Spleen (tissue), 11 donors: ENCODE data around the gene BATF. TPM values are rescaled to one million over a fixed set of nuclear protein-coding genes. Genes with fewer than 3 reads are reported as not detected.

Source experiments
- DNase-seq: peaks from one replicate; pipeline ENCODE4 v3.0.0-alpha.2; 2020
- H3K27ac ChIP-seq, 8 donors: fragments of 200-600 bp; sonication (generic) in 7 of 8; 1 replicate in 4 of 8; 2 replicates in 4 of 8; pipeline versions ENCODE4 v1.5.0 to v1.8.0; 2016 to 2021; ENCODE audit warnings: inconsistent platforms in 4 of 8, mild to moderate bottlenecking in 4 of 8, moderate library complexity in 1 of 8
- H3K27me3 ChIP-seq, 7 donors: fragments of 200-600 bp; sonication (generic) in 6 of 7; replicated peaks in 1 of 7; 1 replicate in 4 of 7; 2 replicates in 3 of 7; pipeline versions ENCODE4 v1.5.0 to v1.8.0; 2016 to 2021; ENCODE audit warnings: inconsistent platforms in 3 of 7, mild to moderate bottlenecking in 1 of 7
- H3K36me3 ChIP-seq, 6 donors: fragments of 200-600 bp; sonication (generic) in 5 of 6; 1 replicate in 4 of 6; 2 replicates in 2 of 6; pipeline versions ENCODE4 v1.5.0 to v1.8.0; 2016 to 2021; ENCODE audit warnings: inconsistent platforms in 2 of 6
- H3K4me1 ChIP-seq, 6 donors: fragments of 200-600 bp; sonication (generic) in 5 of 6; 1 replicate in 3 of 6; 2 replicates in 3 of 6; pipeline versions ENCODE4 v1.5.0 to v1.8.0; 2016 to 2021; ENCODE audit warnings: inconsistent platforms in 3 of 6
- H3K4me3 ChIP-seq, 8 donors: fragments of 200-600 bp; sonication (generic) in 7 of 8; 1 replicate in 4 of 8; 2 replicates in 4 of 8; pipeline versions ENCODE4 v1.5.0 to v1.8.0; 2016 to 2021; ENCODE audit warnings: inconsistent platforms in 4 of 8, mild to moderate bottlenecking in 4 of 8, moderate library complexity in 2 of 8
- H3K9me3 ChIP-seq, 8 donors: fragments of 200-600 bp; sonication (generic) in 7 of 8; 1 replicate in 4 of 8; 2 replicates in 4 of 8; pipeline versions ENCODE4 v1.5.0 to v1.8.0; 2016 to 2021; ENCODE audit warnings: inconsistent platforms in 4 of 8
- POLR2A ChIP-seq, 3 donors: fragments of 450-650 bp; IDR thresholded peaks; one replicate each; pipeline ENCODE4 v1.5.1; 2017; ENCODE audit warnings: antibody characterized with exemption in 3 of 3, mild to moderate bottlenecking in 1 of 3
- POLR2AphosphoS5 ChIP-seq, 3 donors: sonication (generic); formaldehyde crosslinking; IDR thresholded peaks; one replicate each; pipeline ENCODE4 v1.5.1; 2017; ENCODE audit warnings: antibody characterized with exemption in 3 of 3
- WGBS, 5 donors: extraction: QIAGEN DNeasy Blood & Tissue Kit in 3 of 5; methylation state at CpG; one replicate each; pipeline versions ENCODE4 v1.1.5 to v1.1.7; 2013 to 2018; 5-methylcytosine and 5-hydroxymethylcytosine counted together
- intact Hi-C: fragments of 100-400 bp; cut with DNase I; formaldehyde crosslinking; loops from one replicate; pipeline ENCODE4 v1.15.0; 2023; ENCODE audit warnings: low total_unique reads
- polyA plus RNA-seq, 3 donors: library from polyadenylated mRNA; stranded (reverse); fragments of 200-250 nt; gene quantifications; one replicate each; pipeline ENCODE4 v1.2.1, GENCODE V29; 2013
- total RNA-seq, 7 donors: library from RNA; depleted of rRNA in 3 of 7; stranded (reverse); fragments of >200 nt in 3 of 7; fragmentation: NEBNext Ultra II Directional in 4 of 7; extraction: Animal tissue kit (Norgen Biotek cat#: 25700) in 4 of 7; gene quantifications; one replicate each; pipeline versions ENCODE4 v1.1.0 to v1.2.1, GENCODE V29; 2016 to 2021
- TF ChIP-seq, protein P1 (sequence below), 11 experiments: fragments of 200-600 bp in 7 of 11; fragments of 450-650 bp in 4 of 11; sonication (generic) in 4 of 11; IDR thresholded peaks in 8 of 11; conservative IDR thresholded peaks in 3 of 11; 1 replicate in 7 of 11; 2 replicates in 4 of 11; pipeline versions ENCODE4 v1.4.0 to v1.8.0; 2016 to 2021; ENCODE audit warnings: antibody characterized with exemption in 11 of 11, inconsistent platforms in 4 of 11, mild to moderate bottlenecking in 1 of 11
- donor health status: healthy with polysubstance abuse.
- donor health status: DM: no; HTN: no; CAD: no; lungs with moderate emphysema.
- donor health status: DM: no; HTN: no; CAD: no.
- donor health status: Bipolar disorder and iron deficiency.
- donor health status: healthy.
- donor health status: DM: no; HTN: no; CAD: no.
- donor health status: DM: yes; HTN: yes; CAD: no.

BATF gene
- total and polyA plus RNA-seq, 10 donors, result 14.4 to 67.9 (median 41.8) TPM

DNA sequence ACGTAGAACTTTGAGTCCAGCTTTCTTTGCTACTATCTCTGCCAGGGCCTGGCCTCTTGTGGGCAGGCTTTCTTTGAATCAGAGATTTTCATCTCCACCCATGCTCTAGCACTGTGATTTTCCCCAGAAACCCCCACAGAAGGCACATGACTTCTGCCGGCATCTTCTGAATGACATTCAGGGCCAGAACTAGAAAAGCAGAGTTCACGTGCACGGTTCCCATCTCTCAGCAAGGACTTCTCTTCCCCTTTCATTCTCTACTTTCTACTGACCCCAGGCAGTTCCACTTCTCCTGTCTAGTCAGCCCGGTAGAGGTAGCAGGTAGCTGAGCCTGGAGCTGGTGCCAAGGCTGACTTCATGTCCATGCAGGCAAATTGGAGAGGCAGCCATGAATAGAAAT lies 26.9 kb downstream of the BATF start:
- no peak for DNase-seq
- intact Hi-C loops, result no loop called here
- no peak overlapping the region for H3K4me3 ChIP-seq
- peaks cover 0 to 31% (median 10%) of the 10 kb centered on the region in 6 donors for H3K36me3 ChIP-seq
- no peaks in the 10 kb centered on the region for H3K27me3 ChIP-seq
- peaks cover 0 to 41% (median 16%) of the 10 kb centered on the region in 6 donors for H3K4me1 ChIP-seq
- no peak for TF ChIP-seq POLR2AphosphoS5 (IDR thresholded peaks at IDR 0.05)
- no peak for TF ChIP-seq POLR2A (IDR thresholded peaks at IDR 0.05)
- TF ChIP-seq, protein P1, sequence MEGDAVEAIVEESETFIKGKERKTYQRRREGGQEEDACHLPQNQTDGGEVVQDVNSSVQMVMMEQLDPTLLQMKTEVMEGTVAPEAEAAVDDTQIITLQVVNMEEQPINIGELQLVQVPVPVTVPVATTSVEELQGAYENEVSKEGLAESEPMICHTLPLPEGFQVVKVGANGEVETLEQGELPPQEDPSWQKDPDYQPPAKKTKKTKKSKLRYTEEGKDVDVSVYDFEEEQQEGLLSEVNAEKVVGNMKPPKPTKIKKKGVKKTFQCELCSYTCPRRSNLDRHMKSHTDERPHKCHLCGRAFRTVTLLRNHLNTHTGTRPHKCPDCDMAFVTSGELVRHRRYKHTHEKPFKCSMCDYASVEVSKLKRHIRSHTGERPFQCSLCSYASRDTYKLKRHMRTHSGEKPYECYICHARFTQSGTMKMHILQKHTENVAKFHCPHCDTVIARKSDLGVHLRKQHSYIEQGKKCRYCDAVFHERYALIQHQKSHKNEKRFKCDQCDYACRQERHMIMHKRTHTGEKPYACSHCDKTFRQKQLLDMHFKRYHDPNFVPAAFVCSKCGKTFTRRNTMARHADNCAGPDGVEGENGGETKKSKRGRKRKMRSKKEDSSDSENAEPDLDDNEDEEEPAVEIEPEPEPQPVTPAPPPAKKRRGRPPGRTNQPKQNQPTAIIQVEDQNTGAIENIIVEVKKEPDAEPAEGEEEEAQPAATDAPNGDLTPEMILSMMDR (IDR thresholded peaks at IDR 0.05 in 8 of 11, conservative IDR thresholded peaks at IDR 0.05 in 3 of 11), result no peak
- no peaks in the 10 kb centered on the region for H3K9me3 ChIP-seq
- WGBS, 5 donors, result 53 to 68% (median 62%) methylated on average over 5 of the region's 5 CpGs
- H3K27ac ChIP-seq, result peak overlapping the region in 2 of 8 donors; percentile 7 to 28

DNA sequence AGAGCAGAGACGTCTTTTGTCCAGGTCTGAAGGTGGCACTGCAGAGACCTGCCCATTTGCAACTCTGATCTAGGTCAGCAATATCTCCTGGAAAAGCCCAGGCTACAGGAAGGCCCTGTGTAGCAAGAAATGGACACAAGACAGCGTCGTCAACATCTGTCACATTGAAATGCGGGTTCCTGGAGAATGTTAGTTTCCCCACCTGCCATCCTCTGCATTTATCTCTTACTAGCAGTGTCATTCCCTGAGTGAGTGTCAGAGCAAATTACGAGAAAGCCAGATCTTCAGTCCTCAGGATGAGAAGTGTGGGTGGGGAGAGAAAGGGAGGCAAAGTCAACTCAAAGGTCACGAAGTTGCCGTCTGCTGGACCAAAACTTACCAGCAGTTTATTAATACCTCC lies 28.8 kb downstream of the BATF start:
- Histone ChIP-seq H3K36me3 (peaks cover 0 to 25% (median 10%) of the 10 kb centered on the region in 6 donors), H3K27ac (no peak overlapping the region), H3K9me3 (no peaks in the 10 kb centered on the region), H3K4me1 (peaks cover 0 to 25% (median 16%) of the 10 kb centered on the region in 6 donors), H3K4me3 (no peak overlapping the region), H3K27me3 (no peaks in the 10 kb centered on the region)
- DNase-seq, result no peak
- TF ChIP-seq, protein P1 (IDR thresholded peaks at IDR 0.05 in 8 of 11, conservative IDR thresholded peaks at IDR 0.05 in 3 of 11), result no peak
- TF ChIP-seq POLR2A (IDR thresholded peaks at IDR 0.05) (no peak), POLR2AphosphoS5 (IDR thresholded peaks at IDR 0.05) (no peak)
- 74 to 86% (median 83%) methylated on average over 7 of the region's 7 CpGs for WGBS, 5 donors
- intact Hi-C loops, result loop anchor here (10.0 kb wide), 1 partner anchor 66 kb away; no protein-coding TSS in a partner anchor

DNA sequence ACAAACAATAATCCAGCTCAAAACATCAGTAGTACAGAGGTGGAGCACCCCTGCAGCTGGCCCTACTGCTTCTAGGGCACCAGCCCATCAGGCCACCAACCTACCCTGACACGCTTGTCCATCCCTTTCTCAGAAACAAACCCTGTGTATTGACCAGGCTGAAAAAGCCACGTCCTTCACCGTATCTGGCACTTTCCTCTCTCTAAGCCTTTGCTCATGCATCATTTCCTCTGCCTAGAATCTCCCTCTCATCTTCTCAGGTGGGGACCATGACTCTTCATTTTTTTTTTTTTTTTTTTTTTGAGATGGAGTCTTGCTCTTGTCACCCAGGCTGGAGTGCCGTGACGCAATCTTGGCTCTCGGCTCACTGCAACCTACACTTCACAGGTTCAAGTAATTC lies 30.9 kb downstream of the BATF start:
- Histone ChIP-seq H3K27me3 (no peaks in the 10 kb centered on the region), H3K9me3 (peaks cover 0 to 16% (median 9%) of the 10 kb centered on the region in 8 donors), H3K36me3 (peaks cover 0 to 4% (median 0%) of the 10 kb centered on the region in 6 donors), H3K4me1 (peaks cover 0 to 16% (median 12%) of the 10 kb centered on the region in 6 donors), H3K27ac (no peak overlapping the region), H3K4me3 (no peak overlapping the region)
- intact Hi-C loops, result loop anchor here (10.0 kb wide), 1 partner anchor 68 kb away; no protein-coding TSS in a partner anchor
- TF ChIP-seq POLR2A (IDR thresholded peaks at IDR 0.05), result no peak
- TF ChIP-seq, protein P1 (IDR thresholded peaks at IDR 0.05 in 8 of 11, conservative IDR thresholded peaks at IDR 0.05 in 3 of 11), result no peak
- no peak for TF ChIP-seq POLR2AphosphoS5 (IDR thresholded peaks at IDR 0.05)
- no peak for DNase-seq
- 81 to 92% (median 86%) methylated on average over 6 of the region's 6 CpGs for WGBS, 5 donors

DNA sequence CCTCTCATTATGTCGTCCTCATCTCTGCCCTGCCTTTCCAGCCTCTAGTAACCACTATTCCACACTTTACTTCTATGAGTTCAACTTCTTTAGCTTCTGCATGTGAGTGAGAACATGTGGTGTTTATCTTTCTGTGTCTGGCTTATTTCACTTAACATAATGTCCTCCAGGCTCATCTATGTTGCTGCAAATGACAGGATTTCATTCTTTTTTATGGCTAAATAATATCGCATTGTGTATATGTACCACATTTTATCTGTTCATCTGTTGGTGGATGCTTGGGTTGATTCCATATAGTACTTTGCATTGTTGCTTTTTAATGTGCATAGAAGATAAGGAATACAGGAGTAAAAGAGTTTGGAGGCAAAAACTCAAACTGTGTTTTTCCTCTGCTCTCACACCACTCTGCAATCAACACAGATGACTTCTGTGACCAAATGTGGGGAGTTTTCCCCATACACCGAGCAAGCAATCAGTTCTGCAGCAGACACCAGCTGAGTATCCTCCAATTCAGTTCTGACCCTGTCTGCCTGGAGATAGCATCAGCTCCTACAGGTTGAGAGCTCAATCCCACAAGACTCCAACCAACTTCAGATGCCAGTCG lies 31.6 kb downstream of the BATF start:
- Histone ChIP-seq H3K27me3 (no peaks in the 10 kb centered on the region), H3K9me3 (peaks cover 0 to 16% (median 9%) of the 10 kb centered on the region in 8 donors), H3K27ac (no peak overlapping the region), H3K4me3 (no peak overlapping the region), H3K4me1 (peaks cover 0 to 9% (median 8%) of the 10 kb centered on the region in 6 donors), H3K36me3 (no peaks in the 10 kb centered on the region)
- intact Hi-C loops, result loop anchor here (10.0 kb wide), 1 partner anchor 69 kb away; no protein-coding TSS in a partner anchor
- 68 to 85% (median 72%) methylated on average over 4 of the region's 4 CpGs for WGBS, 5 donors
- TF ChIP-seq POLR2A (IDR thresholded peaks at IDR 0.05) (no peak), POLR2AphosphoS5 (IDR thresholded peaks at IDR 0.05) (no peak)
- TF ChIP-seq, protein P1 (IDR thresholded peaks at IDR 0.05 in 8 of 11, conservative IDR thresholded peaks at IDR 0.05 in 3 of 11), result no peak
- no peak for DNase-seq
